Effector memory CD8-positive, alpha-beta T cell (primary cell): Measurements from ENCODE around the gene CALHM6.

Experiments
- ATAC-seq: fragments of 150-1000 bp; cut with Tn5 transposase; replicated peaks from 2 replicates; pipeline ENCODE4 v1.10.0; 2021; ENCODE audit warnings: mild to moderate bottlenecking, moderate library complexity
- DNase-seq, 3 experiments: peaks; one replicate each; pipeline ENCODE4 v3.0.0; 2021
- H3K27ac Mint-ChIP-seq, 2 donors: one replicate each; pipeline ENCODE4 v1.8.0; 2022; ENCODE audit warnings: mild to moderate bottlenecking in 2 of 2, mixed read lengths in 2 of 2, moderate library complexity in 2 of 2
- H3K27me3 Mint-ChIP-seq, 2 donors: one replicate each; pipeline ENCODE4 v1.8.0; 2022; ENCODE audit warnings: mixed read lengths in 2 of 2
- H3K36me3 Mint-ChIP-seq: one replicate; pipeline ENCODE4 v1.8.0; 2022; ENCODE audit warnings: mild to moderate bottlenecking, moderate library complexity, mixed read lengths; ENCODE audit not compliant: insufficient read depth
- H3K4me1 Mint-ChIP-seq, 2 donors: one replicate each; pipeline ENCODE4 v1.8.0; 2022; ENCODE audit warnings: low read depth in 2 of 2, mixed read lengths in 2 of 2
- H3K4me3 Mint-ChIP-seq, 2 donors: one replicate each; pipeline ENCODE4 v1.8.0; 2022; ENCODE audit warnings: mild to moderate bottlenecking in 2 of 2, mixed read lengths in 2 of 2, moderate library complexity in 2 of 2
- H3K9me3 Mint-ChIP-seq, 2 donors: one replicate each; pipeline ENCODE4 v1.8.0; 2022; ENCODE audit warnings: mixed read lengths in 2 of 2

CALHM6 gene

DNA sequence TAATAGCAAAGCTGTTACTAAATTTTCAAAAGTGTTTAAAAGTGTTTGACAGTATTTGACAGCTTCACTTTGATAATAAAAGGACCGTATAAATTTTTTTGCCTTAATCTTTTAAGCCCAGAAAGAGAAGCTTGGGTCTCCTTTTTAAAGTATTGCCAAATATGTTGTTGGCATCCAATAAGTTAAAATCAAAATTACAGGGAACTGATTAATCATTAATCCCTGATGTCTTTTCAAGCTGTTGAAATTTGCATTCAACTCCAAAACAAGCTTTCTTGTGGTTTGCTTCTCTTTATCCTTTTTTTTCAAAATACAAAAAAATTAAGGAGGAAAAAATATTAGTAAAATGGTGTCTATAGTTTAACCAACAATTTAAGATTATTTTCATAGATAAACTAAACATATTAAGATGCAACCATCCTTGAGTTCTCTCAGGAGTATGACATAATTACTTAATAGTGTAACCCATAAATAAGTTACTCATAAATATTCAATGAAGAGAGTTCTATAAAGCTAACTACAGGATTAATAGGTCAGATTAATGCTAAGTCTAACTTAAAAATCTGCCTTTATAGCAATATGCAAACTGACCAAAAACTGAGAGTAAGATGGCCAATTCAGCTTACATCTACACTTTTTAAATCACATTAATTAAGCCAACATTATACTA lies 27.0 kb upstream of the CALHM6 start:
- ATAC-seq: no peak
- H3K4me3 Mint-ChIP-seq: no peak overlapping the region
- no peak overlapping the region for H3K27ac Mint-ChIP-seq
- peaks cover 0 to 16% of the 10 kb centered on the region in 2 donors for H3K27me3 Mint-ChIP-seq
- no peak for DNase-seq
- no peaks in the 10 kb centered on the region for H3K9me3 Mint-ChIP-seq
- H3K4me1 Mint-ChIP-seq: no peaks in the 10 kb centered on the region
- peaks cover 8% of the 10 kb centered on the region for H3K36me3 Mint-ChIP-seq

DNA sequence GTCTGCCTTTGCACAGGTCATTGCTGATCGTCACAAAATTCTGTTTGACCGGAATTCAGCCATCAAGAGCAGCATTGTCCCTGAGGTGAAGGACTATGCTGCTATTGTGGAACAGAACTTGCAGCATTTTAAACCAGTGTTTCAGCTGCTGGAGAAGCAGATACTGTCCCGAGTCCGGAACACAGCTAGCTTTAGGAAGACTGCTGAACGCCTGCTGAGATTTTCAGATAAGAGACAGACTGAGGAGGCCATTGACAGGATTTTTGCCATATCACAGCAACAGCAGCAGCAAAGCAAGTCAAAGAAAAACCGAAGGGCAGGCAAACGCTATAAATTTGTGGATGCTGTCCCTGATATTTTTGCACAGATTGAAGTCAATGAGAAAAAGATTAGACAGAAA lies 24.6 kb upstream of the CALHM6 start:
- H3K9me3 Mint-ChIP-seq: no peaks in the 10 kb centered on the region
- no peak for DNase-seq
- no peak for ATAC-seq
- H3K36me3 Mint-ChIP-seq: peaks cover 2% of the 10 kb centered on the region
- no peak overlapping the region for H3K27ac Mint-ChIP-seq
- H3K27me3 Mint-ChIP-seq: peaks cover 0 to 26% of the 10 kb centered on the region in 2 donors
- no peak overlapping the region for H3K4me3 Mint-ChIP-seq
- H3K4me1 Mint-ChIP-seq: no peaks in the 10 kb centered on the region

DNA sequence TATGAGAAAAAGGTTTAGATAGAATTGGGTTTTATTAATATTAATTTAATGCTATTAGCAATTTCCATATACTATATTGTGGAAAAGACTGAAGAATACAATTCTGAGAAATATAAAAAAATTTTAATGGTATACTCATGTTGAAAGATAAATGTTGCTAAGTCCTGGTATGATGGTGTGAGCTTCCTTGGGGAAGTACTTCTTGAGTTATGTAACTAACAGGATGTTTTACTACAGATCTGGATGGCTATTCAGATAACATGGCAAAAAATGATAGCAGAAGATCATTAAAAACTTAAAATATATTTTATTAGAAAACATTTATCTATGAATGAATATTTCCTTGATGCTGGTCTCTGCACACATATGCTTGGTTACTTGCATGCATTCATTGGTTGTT lies 23.5 kb upstream of the CALHM6 start:
- DNase-seq (no peak), ATAC-seq (no peak)
- Mint-ChIP-seq H3K27ac (no peak overlapping the region), H3K9me3 (no peaks in the 10 kb centered on the region), H3K27me3 (peaks cover 0 to 37% of the 10 kb centered on the region in 2 donors), H3K4me3 (no peak overlapping the region), H3K36me3 (peaks cover under 1% of the 10 kb centered on the region), H3K4me1 (no peaks in the 10 kb centered on the region)

DNA sequence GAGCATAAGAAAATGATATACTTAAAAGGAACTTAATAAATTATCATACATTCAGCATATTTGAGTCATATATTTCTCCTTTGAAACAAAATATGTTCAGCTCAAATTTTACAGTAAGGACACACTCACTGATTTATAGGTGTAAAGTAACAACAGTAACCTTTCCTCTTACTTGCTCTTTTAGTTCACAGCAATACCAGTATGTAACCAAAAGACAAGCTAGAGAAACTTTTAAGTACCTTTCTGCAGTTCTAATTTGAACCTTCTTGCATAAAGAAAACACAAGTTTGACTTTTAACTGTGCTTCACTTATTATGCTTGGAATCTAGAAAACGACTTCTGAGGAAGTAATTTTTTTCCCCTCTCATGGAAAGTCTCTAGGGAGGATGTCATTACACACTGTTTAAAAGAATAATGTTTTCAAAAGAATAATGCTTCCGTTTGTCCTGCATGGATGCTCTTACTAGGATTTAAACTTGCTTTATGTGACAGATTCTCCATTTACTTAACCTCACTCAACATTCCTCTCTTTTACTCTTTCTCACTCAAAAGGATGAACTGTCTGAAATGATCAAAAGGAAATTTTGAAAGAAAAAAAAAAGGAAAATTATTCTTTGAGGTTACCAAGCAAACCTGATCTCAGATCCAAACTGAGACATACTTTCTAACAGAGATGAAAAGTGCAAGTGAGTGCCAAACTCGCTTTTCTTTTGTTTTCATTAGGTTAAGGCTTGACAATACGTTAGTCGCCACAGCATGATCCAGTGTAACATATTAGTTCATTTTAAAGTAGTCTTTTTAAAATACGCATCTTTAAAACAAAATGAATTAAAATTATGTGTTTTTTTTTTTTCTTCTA lies 22.4 kb upstream of the CALHM6 start:
- no peak for ATAC-seq
- Mint-ChIP-seq H3K9me3 (no peaks in the 10 kb centered on the region), H3K4me3 (no peak overlapping the region), H3K36me3 (no peaks in the 10 kb centered on the region), H3K27ac (no peak overlapping the region), H3K27me3 (peaks cover 0 to 37% of the 10 kb centered on the region in 2 donors), H3K4me1 (no peaks in the 10 kb centered on the region)
- DNase-seq: no peak

DNA sequence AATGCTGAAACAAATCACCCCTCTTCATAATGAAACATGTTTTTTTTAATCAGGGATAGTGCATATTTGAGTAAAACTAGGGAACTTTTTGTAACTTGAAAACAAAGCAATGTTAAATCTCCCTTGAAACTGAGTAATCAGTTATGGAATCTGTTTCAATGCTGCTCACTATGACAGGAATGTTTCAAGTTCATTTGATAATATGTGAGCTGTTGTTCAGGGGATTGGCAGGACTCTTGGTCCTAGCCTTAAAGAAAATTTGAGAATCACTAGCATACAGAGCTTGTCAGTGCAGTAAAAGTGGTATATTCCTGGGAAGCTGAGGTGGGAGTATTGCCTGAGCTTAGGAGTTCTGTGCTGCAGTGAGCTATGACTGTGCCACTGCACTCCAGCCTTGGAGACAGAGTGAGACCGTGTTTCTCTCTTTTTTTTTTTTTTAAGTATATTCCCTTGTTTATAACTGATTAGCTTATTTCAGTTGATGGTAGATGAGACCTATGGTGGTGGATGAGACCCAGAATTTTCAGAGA lies 21.6 kb upstream of the CALHM6 start:
- no peaks in the 10 kb centered on the region for H3K9me3 Mint-ChIP-seq
- DNase-seq (no peak), ATAC-seq (no peak)
- no peak overlapping the region for H3K4me3 Mint-ChIP-seq
- H3K36me3 Mint-ChIP-seq: no peaks in the 10 kb centered on the region
- no peak overlapping the region for H3K27ac Mint-ChIP-seq
- peaks cover 0 to 6% of the 10 kb centered on the region in 2 donors for H3K4me1 Mint-ChIP-seq
- peaks cover 0 to 37% of the 10 kb centered on the region in 2 donors for H3K27me3 Mint-ChIP-seq

DNA sequence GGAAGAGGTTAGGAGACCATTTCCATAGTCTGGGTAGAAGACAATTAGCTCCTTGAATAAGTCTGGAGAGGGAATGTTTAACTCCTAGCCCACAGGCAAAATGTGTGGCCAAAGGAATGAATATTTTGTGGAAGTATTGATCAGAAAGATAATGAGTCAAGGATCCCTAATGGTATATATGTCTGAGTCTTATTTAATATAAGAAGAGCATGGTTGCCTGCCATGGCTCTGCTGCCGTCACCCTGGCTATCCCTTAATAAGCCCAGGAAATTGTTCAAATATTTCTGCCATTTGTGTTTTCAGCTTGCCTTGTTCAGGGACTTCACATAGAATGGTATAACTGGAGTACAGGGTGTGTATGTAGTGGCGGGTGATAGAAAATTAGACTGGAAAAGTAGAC lies 18.1 kb upstream of the CALHM6 start:
- no peaks in the 10 kb centered on the region for H3K9me3 Mint-ChIP-seq
- peaks cover 0 to 26% of the 10 kb centered on the region in 2 donors for H3K27me3 Mint-ChIP-seq
- no peak overlapping the region for H3K4me3 Mint-ChIP-seq
- DNase-seq: no peak
- H3K27ac Mint-ChIP-seq: no peak overlapping the region
- no peaks in the 10 kb centered on the region for H3K36me3 Mint-ChIP-seq
- ATAC-seq: no peak
- peaks cover 5 to 14% of the 10 kb centered on the region in 2 donors for H3K4me1 Mint-ChIP-seq

DNA sequence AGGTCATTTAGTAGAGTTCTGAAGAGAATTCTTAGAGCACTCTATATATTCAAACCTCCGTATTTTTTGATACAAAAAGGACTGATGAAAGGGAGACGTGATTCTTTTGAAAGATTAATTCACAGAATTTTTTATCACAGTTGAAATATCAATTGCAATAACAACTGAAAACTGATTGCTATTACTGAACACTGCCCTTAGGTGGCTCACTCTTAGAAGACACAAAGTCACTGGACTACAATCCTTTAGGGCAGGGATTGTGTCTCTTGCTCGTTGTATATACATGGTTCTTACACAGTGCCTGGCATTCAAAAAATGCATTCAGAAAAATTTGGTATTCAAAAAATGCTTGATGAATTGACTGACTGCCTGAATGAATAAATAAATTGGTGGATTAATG lies 17.1 kb upstream of the CALHM6 start:
- no peak overlapping the region for H3K27ac Mint-ChIP-seq
- no peak overlapping the region for H3K4me3 Mint-ChIP-seq
- DNase-seq: no peak
- peak; percentile 65 for ATAC-seq
- H3K9me3 Mint-ChIP-seq: no peaks in the 10 kb centered on the region
- H3K36me3 Mint-ChIP-seq: no peaks in the 10 kb centered on the region
- H3K4me1 Mint-ChIP-seq: peaks cover 5 to 14% of the 10 kb centered on the region in 2 donors
- peaks cover 0 to 28% of the 10 kb centered on the region in 2 donors for H3K27me3 Mint-ChIP-seq

DNA sequence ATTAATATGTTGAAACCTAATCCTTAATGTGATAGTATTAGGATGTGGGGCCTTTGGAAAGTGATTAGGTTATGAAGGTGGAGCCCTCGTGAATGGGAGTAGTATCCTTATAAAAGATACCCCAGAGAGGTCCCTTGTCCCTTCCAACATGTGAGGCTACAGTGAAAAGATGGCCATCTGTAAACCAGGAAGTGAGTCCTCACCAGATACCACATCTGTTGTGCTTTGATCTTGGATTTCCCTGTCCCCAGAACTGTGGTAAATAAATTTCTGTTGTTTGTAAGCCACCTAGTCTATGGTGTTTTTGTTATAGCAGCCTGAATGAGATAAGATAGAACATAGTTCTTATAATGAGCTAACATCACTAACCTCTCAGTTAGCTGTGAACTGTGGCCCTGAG lies 16.6 kb upstream of the CALHM6 start:
- peaks cover 4 to 26% of the 10 kb centered on the region in 2 donors for H3K27me3 Mint-ChIP-seq
- no peaks in the 10 kb centered on the region for H3K36me3 Mint-ChIP-seq
- H3K4me1 Mint-ChIP-seq: peaks cover 5 to 14% of the 10 kb centered on the region in 2 donors
- H3K4me3 Mint-ChIP-seq: no peak overlapping the region
- DNase-seq (no peak), ATAC-seq (peak; percentile 34)
- H3K9me3 Mint-ChIP-seq: no peaks in the 10 kb centered on the region
- H3K27ac Mint-ChIP-seq: no peak overlapping the region

DNA sequence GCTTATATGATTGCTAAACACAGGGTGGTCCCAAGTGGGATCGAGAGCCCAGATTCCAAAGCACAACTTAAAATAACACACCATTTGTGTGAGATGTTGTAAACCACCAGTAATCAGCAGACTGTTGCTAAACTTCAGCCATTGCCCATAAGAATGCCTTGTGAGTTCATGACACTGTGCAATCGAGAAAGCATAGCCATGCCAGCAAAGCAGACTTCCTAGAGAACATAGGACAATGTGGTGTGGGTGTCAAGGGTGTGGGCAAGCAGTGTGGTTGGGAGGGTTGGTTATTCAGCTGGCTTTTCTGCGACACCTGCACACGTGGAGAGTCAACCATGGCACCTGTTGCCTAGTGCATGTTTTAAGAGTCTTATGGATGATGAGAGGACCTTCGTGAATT lies 16.1 kb upstream of the CALHM6 start:
- peak in 2 of 3 experiments; percentile 3 to 14 for DNase-seq
- Mint-ChIP-seq H3K4me1 (peaks cover 5 to 14% of the 10 kb centered on the region in 2 donors), H3K9me3 (no peaks in the 10 kb centered on the region), H3K4me3 (no peak overlapping the region), H3K27me3 (peaks cover 8 to 28% of the 10 kb centered on the region in 2 donors), H3K27ac (no peak overlapping the region), H3K36me3 (no peaks in the 10 kb centered on the region)
- ATAC-seq: peak; percentile 80

DNA sequence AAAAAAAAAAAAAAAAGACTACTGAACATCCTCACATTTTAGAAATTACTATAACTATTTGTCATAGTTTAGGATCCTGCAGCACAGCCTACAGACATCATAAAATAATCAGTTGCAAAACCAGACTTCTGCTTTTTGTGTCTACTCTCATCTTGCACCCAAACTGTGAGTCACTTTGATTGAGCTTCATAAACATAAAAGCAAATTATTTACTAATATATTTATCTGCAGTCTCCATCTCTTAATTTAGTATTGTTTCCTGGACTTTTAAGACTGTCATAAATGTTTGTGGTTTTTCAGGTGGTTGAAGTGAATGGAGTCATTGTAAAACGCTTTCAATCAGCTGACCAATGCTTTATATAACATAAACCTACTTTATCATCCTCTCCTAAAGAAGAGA lies 14.8 kb upstream of the CALHM6 start:
- no peak overlapping the region for H3K4me3 Mint-ChIP-seq
- no peaks in the 10 kb centered on the region for H3K36me3 Mint-ChIP-seq
- DNase-seq (no peak), ATAC-seq (no peak)
- H3K27ac Mint-ChIP-seq: no peak overlapping the region
- H3K4me1 Mint-ChIP-seq: peaks cover 5 to 14% of the 10 kb centered on the region in 2 donors
- H3K9me3 Mint-ChIP-seq: no peaks in the 10 kb centered on the region
- H3K27me3 Mint-ChIP-seq: peaks cover 8 to 29% of the 10 kb centered on the region in 2 donors

DNA sequence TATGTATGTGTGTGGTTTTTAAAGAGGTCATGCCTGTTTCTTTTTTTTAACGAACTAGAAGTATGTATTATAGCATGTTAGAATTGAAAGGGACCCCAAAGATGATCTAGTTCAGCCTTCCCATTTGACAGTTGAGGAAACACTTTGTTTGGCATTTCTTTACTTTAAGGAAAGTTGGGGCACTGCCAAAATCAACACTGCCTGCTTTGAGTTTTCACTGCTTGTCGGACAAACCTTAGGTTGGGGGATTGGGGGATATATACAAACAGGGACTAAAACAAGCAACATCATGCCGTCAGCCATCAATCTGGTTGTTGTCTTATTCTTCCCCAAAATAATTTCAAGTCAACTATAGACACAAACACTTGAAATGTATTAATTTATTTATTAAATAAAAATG lies 14.1 kb upstream of the CALHM6 start:
- no peaks in the 10 kb centered on the region for H3K9me3 Mint-ChIP-seq
- no peaks in the 10 kb centered on the region for H3K36me3 Mint-ChIP-seq
- peaks cover 8 to 22% of the 10 kb centered on the region in 2 donors for H3K27me3 Mint-ChIP-seq
- no peak for DNase-seq
- H3K27ac Mint-ChIP-seq: no peak overlapping the region
- peaks cover 5 to 14% of the 10 kb centered on the region in 2 donors for H3K4me1 Mint-ChIP-seq
- no peak overlapping the region for H3K4me3 Mint-ChIP-seq
- ATAC-seq: no peak

DNA sequence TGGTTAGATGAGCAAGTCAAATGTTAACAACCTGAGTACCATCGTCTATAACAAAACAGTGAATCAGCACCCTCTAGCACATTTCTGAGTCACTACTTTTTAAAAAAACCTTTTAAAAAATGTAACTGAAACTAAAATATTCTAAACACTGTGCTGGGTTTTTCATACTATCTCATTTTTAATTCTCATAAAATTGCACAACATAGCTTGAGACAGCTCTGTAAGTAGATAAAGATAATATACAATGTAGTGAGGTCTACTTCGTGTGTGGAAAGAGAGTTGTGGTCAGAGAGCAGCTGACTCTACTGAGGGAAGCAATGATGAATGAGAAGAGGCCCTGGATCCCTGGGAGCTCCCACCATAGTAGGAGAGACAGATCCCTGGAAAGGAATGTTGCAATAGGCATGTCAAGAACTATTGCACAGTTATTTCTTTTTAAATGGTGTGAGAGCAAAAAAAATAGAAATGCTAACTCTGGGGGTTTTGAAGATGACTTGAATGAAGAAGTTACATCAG lies 13.6 kb upstream of the CALHM6 start:
- Mint-ChIP-seq H3K27ac (no peak overlapping the region), H3K4me1 (peaks cover 5 to 14% of the 10 kb centered on the region in 2 donors), H3K27me3 (peaks cover 8 to 17% of the 10 kb centered on the region in 2 donors), H3K36me3 (no peaks in the 10 kb centered on the region), H3K9me3 (no peaks in the 10 kb centered on the region), H3K4me3 (no peak overlapping the region)
- DNase-seq (no peak), ATAC-seq (no peak)

DNA sequence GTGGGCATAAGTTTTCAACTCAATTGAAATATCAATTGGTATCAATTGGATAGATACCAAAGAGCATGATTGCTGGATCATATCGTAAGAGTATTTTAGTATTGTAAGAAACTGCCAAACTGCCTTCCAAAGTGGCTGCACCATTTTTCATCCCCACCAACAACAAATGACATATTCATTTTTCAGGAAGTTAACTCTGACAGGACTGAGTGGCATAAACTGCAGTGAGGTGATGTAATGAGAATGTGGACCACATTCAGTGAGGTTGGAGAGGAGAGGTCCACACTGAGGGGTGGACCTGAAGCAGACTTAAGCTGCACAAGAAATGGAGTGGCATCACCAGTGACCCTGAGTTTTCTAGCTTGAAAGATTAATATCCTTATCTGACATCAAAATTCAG lies 11.6 kb upstream of the CALHM6 start:
- ATAC-seq (no peak), DNase-seq (no peak)
- H3K36me3 Mint-ChIP-seq: no peaks in the 10 kb centered on the region
- no peak overlapping the region for H3K4me3 Mint-ChIP-seq
- H3K27ac Mint-ChIP-seq: no peak overlapping the region
- H3K4me1 Mint-ChIP-seq: peaks cover 5 to 8% of the 10 kb centered on the region in 2 donors
- H3K9me3 Mint-ChIP-seq: no peaks in the 10 kb centered on the region
- H3K27me3 Mint-ChIP-seq: peaks cover 8 to 29% of the 10 kb centered on the region in 2 donors
